Natural killer cell (primary cell): ENCODE data around the gene KCTD16. TPM values are rescaled to one million over a fixed set of nuclear protein-coding genes. Genes with fewer than 3 reads are reported as not detected.

Experiments used
- ATAC-seq, 3 donors: fragments of 150-1000 bp in 2 of 3; fragments of 200-7000 bp in 1 of 3; cut with Tn5 transposase; 1 replicate in 1 of 3; 2 replicates in 2 of 3; pipeline ENCODE4 v1.10.0; 2021; ENCODE audit warnings: mild to moderate bottlenecking in 2 of 3, moderate library complexity in 2 of 3
- DNase-seq, 2 donors: peaks; one replicate each; pipeline versions ENCODE4 v3.0.0 to v3.0.0-alpha.2; 2013 to 2021; ENCODE audit warnings: mixed read lengths in 1 of 2
- H3K27ac ChIP-seq: one replicate; pipeline ENCODE4 v1.5.1; 2013; ENCODE audit warnings: mild to moderate bottlenecking, low read length
- H3K27me3 ChIP-seq: one replicate; pipeline ENCODE4 v1.6.1; 2013; ENCODE audit warnings: low read length; ENCODE audit not compliant: control insufficient read depth, insufficient read depth
- H3K36me3 ChIP-seq: one replicate; pipeline ENCODE4 v1.6.1; 2013; ENCODE audit warnings: low read length; ENCODE audit not compliant: control insufficient read depth, insufficient read depth
- H3K4me1 ChIP-seq: one replicate; pipeline ENCODE4 v1.6.1; 2013; ENCODE audit warnings: low read length; ENCODE audit not compliant: control insufficient read depth, insufficient read depth
- H3K4me3 ChIP-seq: one replicate; pipeline ENCODE4 v1.5.1; 2013; ENCODE audit warnings: low read length
- H3K9me3 ChIP-seq: one replicate; pipeline ENCODE4 v1.6.1; 2013; ENCODE audit warnings: low read length; ENCODE audit not compliant: control insufficient read depth, insufficient read depth
- H3K27ac Mint-ChIP-seq, 2 donors: one replicate each; pipeline ENCODE4 v1.8.0; 2022; ENCODE audit warnings: mild to moderate bottlenecking in 2 of 2, mixed read lengths in 2 of 2, moderate library complexity in 1 of 2
- H3K27me3 Mint-ChIP-seq, 2 donors: one replicate each; pipeline ENCODE4 v1.8.0; 2022; ENCODE audit warnings: low read depth in 2 of 2, mixed read lengths in 2 of 2
- H3K36me3 Mint-ChIP-seq: one replicate; pipeline ENCODE4 v1.8.0; 2022; ENCODE audit warnings: mixed read lengths
- H3K4me1 Mint-ChIP-seq, 2 donors: one replicate each; pipeline ENCODE4 v1.8.0; 2022; ENCODE audit warnings: mixed read lengths in 2 of 2
- H3K4me3 Mint-ChIP-seq: one replicate; pipeline ENCODE4 v1.8.0; 2022; ENCODE audit warnings: mild to moderate bottlenecking, moderate library complexity, mixed read lengths
- H3K9me3 Mint-ChIP-seq, 2 donors: one replicate each; pipeline ENCODE4 v1.8.0; 2022; ENCODE audit warnings: mixed read lengths in 2 of 2
- CTCF ChIP-seq: fragments of 200-600 bp; IDR thresholded peaks from one replicate; pipeline ENCODE4 v1.8.0; 2022; ENCODE audit warnings: antibody characterized with exemption
- WGBS: methylation state at CpG from one replicate; pipeline ENCODE4 v1.1.7; 2013; ENCODE audit warnings: missing lambda C conversion rate; ENCODE audit not compliant: insufficient coverage; 5-methylcytosine and 5-hydroxymethylcytosine counted together
- intact Hi-C: fragments of 100-400 bp; cut with micrococcal nuclease; formaldehyde crosslinking; loops from one replicate; pipeline ENCODE4 v1.14.2; 2022
- total RNA-seq, 4 donors: library from RNA; stranded (reverse); fragments of 120-200 nt in 1 of 4; gene quantifications; one replicate each; pipeline versions ENCODE4 v1.2.3 to v1.2.4, GENCODE V29; 2013 to 2022

KCTD16 gene
- total RNA-seq, 3 donors from 2014 or later (not counting 1 experiment from before 2014, with no cell fraction given), result 0.16 TPM; not detected in 2

GRCh38 chr5:144191531-144191930 lies 20.9 kb downstream of the KCTD16 start:
- Mint-ChIP-seq H3K4me1 (peaks cover 31 to 38% of the 10 kb centered on the region in 2 donors), H3K27me3 (peaks cover 13 to 14% of the 10 kb centered on the region in 2 donors), H3K4me3 (no peak overlapping the region), H3K27ac (no peak overlapping the region), H3K36me3 (no peaks in the 10 kb centered on the region), H3K9me3 (no peaks in the 10 kb centered on the region)
- H3K4me3 ChIP-seq, result no peak overlapping the region
- no peaks in the 10 kb centered on the region for H3K36me3 ChIP-seq
- intact Hi-C loops, result loop anchor here (10.0 kb wide), 1 partner anchor 367 kb away; no protein-coding TSS in a partner anchor
- DNase-seq (no peak), ATAC-seq (no peak)
- H3K4me1 ChIP-seq, result peaks cover 17% of the 10 kb centered on the region
- H3K27me3 ChIP-seq, result no peaks in the 10 kb centered on the region
- H3K9me3 ChIP-seq, result no peaks in the 10 kb centered on the region
- no peak for TF ChIP-seq CTCF
- 42% methylated on average over 3 of the region's 3 CpGs for WGBS
- peak overlapping the region; percentile 76 for H3K27ac ChIP-seq

GRCh38 chr5:144191998-144192397 lies 21.3 kb downstream of the KCTD16 start:
- peak in 1 of 2 donors; percentile 92 for DNase-seq
- no peaks in the 10 kb centered on the region for H3K9me3 Mint-ChIP-seq
- peak overlapping the region; percentile 76 for H3K27ac ChIP-seq

GRCh38 chr5:144192661-144193060 lies 22.0 kb downstream of the KCTD16 start:
- Histone ChIP-seq H3K9me3 (no peaks in the 10 kb centered on the region), H3K4me3 (no peak overlapping the region), H3K4me1 (peaks cover 17% of the 10 kb centered on the region), H3K36me3 (no peaks in the 10 kb centered on the region), H3K27me3 (no peaks in the 10 kb centered on the region), H3K27ac (no peak overlapping the region)
- Mint-ChIP-seq H3K9me3 (no peaks in the 10 kb centered on the region), H3K27ac (no peak overlapping the region), H3K36me3 (no peaks in the 10 kb centered on the region), H3K4me3 (no peak overlapping the region), H3K4me1 (peaks cover 23 to 30% of the 10 kb centered on the region in 2 donors), H3K27me3 (peaks cover 13 to 19% of the 10 kb centered on the region in 2 donors)
- DNase-seq (no peak), ATAC-seq (no peak)
- intact Hi-C loops, result loop anchor here (1.0 to 10.0 kb wide), 2 partner anchors 22 to 368 kb away; partner anchors contain the start of genes KCTD16 and YIPF5
- no peak for TF ChIP-seq CTCF

More at GRCh38 chr5:144191998-144192397, 21.3 kb downstream of the KCTD16 start:
- intact Hi-C loops, result loop anchor here (1.0 to 10.0 kb wide), 2 partner anchors 22 to 367 kb away; partner anchors contain the start of genes KCTD16 and YIPF5
- peaks cover 30 to 37% of the 10 kb centered on the region in 2 donors for H3K4me1 Mint-ChIP-seq
- peak; percentile 59 for TF ChIP-seq CTCF
- peak; percentile 72 to 89 (median 75) for ATAC-seq
- Histone ChIP-seq H3K27me3 (no peaks in the 10 kb centered on the region), H3K9me3 (no peaks in the 10 kb centered on the region), H3K36me3 (no peaks in the 10 kb centered on the region), H3K4me3 (no peak overlapping the region), H3K4me1 (peaks cover 17% of the 10 kb centered on the region)
- no peaks in the 10 kb centered on the region for H3K36me3 Mint-ChIP-seq
- H3K4me3 Mint-ChIP-seq, result no peak overlapping the region
- no CpG with 5 or more reads among the region's 3 CpGs for WGBS
- peaks cover 13 to 14% of the 10 kb centered on the region in 2 donors for H3K27me3 Mint-ChIP-seq
- no peak overlapping the region for H3K27ac Mint-ChIP-seq

GRCh38 chr5:144194144-144194543 lies 23.5 kb downstream of the KCTD16 start:
- Mint-ChIP-seq H3K9me3 (no peaks in the 10 kb centered on the region), H3K4me1 (peaks cover 11 to 16% of the 10 kb centered on the region in 2 donors), H3K4me3 (no peak overlapping the region), H3K27ac (no peak overlapping the region), H3K36me3 (no peaks in the 10 kb centered on the region), H3K27me3 (peaks cover 18 to 29% of the 10 kb centered on the region in 2 donors)
- H3K27me3 ChIP-seq, result no peaks in the 10 kb centered on the region
- peaks cover 14% of the 10 kb centered on the region for H3K4me1 ChIP-seq
- WGBS, result 71% methylated on average over 2 of the region's 2 CpGs
- no peak for TF ChIP-seq CTCF
- no peak overlapping the region for H3K4me3 ChIP-seq
- no peak overlapping the region for H3K27ac ChIP-seq
- no peak for ATAC-seq
- H3K36me3 ChIP-seq, result no peaks in the 10 kb centered on the region
- H3K9me3 ChIP-seq, result no peaks in the 10 kb centered on the region
- intact Hi-C loops, result loop anchor here (10.0 kb wide), 1 partner anchor 369 kb away; no protein-coding TSS in a partner anchor
- DNase-seq, result no peak
